LNCAP (cell line): ENCODE data around the gene HEG1.

Experiments
- CTCF ChIP-seq: fragments of 450-650 bp; IDR thresholded peaks from 2 replicates; pipeline ENCODE4 v1.5.1; 2017; ENCODE audit warnings: mild to moderate bottlenecking

Gene HEG1

GRCh38 chr3:125032100-125032643, 23.6 kb downstream of the HEG1 start:
- no peak for TF ChIP-seq CTCF

- TF ChIP-seq CTCF: no peak
Observed at GRCh38 chr3:125031544-125031943, 24.3 kb downstream of the HEG1 start.

DNA sequence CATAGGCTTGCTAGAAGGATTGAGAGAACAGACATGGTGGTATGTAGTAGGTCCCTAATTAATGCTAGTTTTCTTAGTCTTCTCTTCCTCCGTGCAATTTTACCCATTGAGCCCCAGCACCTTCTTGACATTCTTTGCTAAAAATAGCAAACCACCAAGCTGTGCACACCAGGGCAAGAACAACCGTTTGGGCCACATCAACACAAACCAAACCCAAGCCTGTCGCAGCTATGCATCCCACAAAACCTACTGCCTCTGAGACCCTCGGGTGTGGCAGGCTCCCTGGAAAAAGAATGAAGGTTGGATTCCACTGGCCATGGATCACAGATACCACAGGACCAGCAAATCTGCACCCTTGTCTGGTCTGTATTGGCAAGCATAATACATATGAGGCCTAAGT, 27.1 kb downstream of the HEG1 start:
- TF ChIP-seq CTCF: no peak

DNA sequence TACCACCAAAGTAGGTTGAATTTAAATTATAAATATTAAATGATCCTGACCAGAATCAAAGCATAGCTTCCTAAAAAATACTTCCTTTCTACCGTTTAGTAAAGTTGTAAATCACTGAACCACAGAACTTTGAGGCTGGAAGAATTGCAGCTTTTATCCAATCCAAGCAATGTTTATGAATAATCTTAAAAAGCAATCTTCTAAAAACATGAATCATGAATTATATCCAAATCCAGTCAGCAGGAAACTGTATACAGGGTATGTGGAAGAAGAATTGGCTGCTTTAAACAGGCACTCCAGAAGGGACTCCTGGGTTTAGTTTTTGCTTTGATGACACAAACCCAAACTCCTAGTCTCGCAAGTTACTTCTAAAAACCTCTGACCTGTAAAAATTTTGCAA, 30.2 kb downstream of the HEG1 start:
- TF ChIP-seq CTCF: no peak

DNA sequence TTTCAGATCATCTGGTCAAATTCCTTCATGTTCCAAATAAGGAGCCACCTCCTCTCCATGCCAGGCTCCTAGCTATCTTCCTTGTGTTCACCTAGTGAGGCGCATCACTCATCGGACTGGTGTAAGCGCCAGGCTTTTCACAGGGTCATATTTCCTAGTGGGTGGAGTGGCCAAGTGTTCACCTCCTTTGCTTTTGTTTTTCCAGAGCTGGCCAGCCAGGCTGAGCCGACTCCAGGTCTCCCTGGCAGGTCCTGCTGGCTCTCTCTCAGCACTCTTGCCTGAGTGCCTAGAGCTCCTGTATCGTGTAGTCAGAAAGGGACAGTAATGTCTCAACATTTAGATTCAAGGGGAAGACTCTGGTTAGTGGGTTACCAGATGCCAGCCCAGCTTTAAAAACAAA, 31.0 kb downstream of the HEG1 start:
- TF ChIP-seq CTCF: no peak

DNA sequence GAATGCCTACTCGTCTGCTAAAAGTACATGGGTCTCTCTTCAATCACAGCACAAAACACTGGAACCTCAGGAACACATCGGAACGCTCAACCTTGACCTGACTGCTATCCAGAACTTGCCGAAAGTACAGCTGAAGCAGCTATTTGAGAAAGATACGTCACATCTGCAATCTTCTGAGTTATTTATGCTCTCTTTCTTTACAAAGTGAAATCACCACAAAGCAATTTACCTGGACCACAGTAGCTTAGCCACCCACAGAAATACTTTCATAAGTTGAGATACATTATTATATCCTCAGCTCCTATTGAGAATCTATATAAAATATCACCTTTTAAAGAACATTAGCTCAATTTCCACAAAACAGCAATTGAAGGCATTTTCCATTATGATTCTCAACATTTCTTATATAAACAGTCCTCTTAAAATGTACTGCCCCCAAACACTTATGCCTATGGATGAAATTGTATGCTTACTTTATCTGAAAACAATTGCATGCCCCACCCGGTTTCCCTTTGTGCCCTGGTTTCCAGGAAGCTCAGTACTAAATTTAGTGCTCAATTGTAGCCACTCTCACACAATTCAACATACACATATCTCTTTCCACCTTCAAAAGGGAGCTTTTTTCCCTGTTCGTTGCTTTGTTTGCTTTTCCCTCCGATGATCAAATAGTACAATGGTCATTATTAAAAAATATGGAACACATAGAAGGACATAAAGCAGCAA, 31.8 kb downstream of the HEG1 start:
- TF ChIP-seq CTCF: no peak

- TF ChIP-seq CTCF: no peak
Observed at GRCh38 chr3:125022206-125022605, 33.6 kb downstream of the HEG1 start.
